IMR-90 (cell line): ENCODE measurements around the gene R3HDM2. TPM values are rescaled to one million over a fixed set of nuclear protein-coding genes. Genes with fewer than 3 reads are reported as not detected.

Experiments
- ATAC-seq: fragments of 200-7000 bp; cut with Tn5 transposase; 2 replicates; pipeline ENCODE4 v1.9.1; 2020; ENCODE audit warnings: low read depth, mild to moderate bottlenecking, moderate library complexity
- BruUV-seq: library from RNA; stranded (reverse); fragments of 400-500 nt; replicated peaks from 2 replicates; lab custom pipeline; 2021; lab: Mats Ljungman, UMichigan
- CTCF ChIA-PET: fragments of 300-600 bp; formaldehyde crosslinking; extraction: SDS; loops from one replicate; lab custom pipeline; 2021; ENCODE audit warnings: antibody characterized with exemption; lab: Yijun Ruan, JAX
- POLR2A ChIA-PET: fragments of 300-600 bp; sonication (Branson Sonifier 250); formaldehyde crosslinking; loops from one replicate; lab custom pipeline; 2022; ENCODE audit warnings: antibody characterized with exemption; ENCODE audit not compliant: unreplicated experiment; lab: Charles Lee
- DNase-seq: peaks from one replicate; pipeline ENCODE4 v3.0.0; 2013
- H2AFZ ChIP-seq: replicated peaks from 2 replicates; pipeline ENCODE3; 2013; ENCODE audit warnings: low read length, mild to moderate bottlenecking; ENCODE audit not compliant: poor library complexity
- H2AK5ac ChIP-seq: 2 replicates; pipeline ENCODE4 v1.6.1; 2013; ENCODE audit warnings: low read depth, low read length, inconsistent platforms
- H2AK9ac ChIP-seq: replicated peaks from 2 replicates; pipeline ENCODE3; 2013; ENCODE audit warnings: mild to moderate bottlenecking, low read depth, low read length, moderate library complexity; ENCODE audit not compliant: poor library complexity
- H2BK120ac ChIP-seq: 2 replicates; pipeline ENCODE4 v1.6.1; 2013; ENCODE audit warnings: low read depth, low read length, inconsistent platforms
- H2BK15ac ChIP-seq: 3 replicates; pipeline ENCODE4 v1.6.1; 2013; ENCODE audit warnings: low read depth, low read length, inconsistent platforms
- H2BK20ac ChIP-seq: 2 replicates; pipeline ENCODE4 v1.6.1; 2013; ENCODE audit warnings: low read depth, mild to moderate bottlenecking, inconsistent platforms, low read length, moderate library complexity
- H2BK5ac ChIP-seq: 2 replicates; pipeline ENCODE4 v1.6.1; 2013; ENCODE audit warnings: mild to moderate bottlenecking, low read depth, low read length, inconsistent platforms; ENCODE audit not compliant: poor library complexity, severe bottlenecking
- H3K14ac ChIP-seq: replicated peaks from 2 replicates; pipeline ENCODE4 v1.6.1; 2013; ENCODE audit warnings: low read depth, low read length, inconsistent platforms
- H3K18ac ChIP-seq: 2 replicates; pipeline ENCODE4 v1.6.1; 2013; ENCODE audit warnings: low read depth, low read length, control low read depth
- H3K23ac ChIP-seq: 2 replicates; pipeline ENCODE4 v1.6.1; 2013; ENCODE audit warnings: low read depth, low read length, inconsistent platforms
- H3K27ac ChIP-seq: 2 replicates; pipeline ENCODE4 v1.5.1; 2013; ENCODE audit warnings: mild to moderate bottlenecking, control low read depth, low read length; ENCODE audit not compliant: insufficient read depth
- H3K27me3 ChIP-seq: 2 replicates; pipeline ENCODE4 v1.6.1; 2013; ENCODE audit warnings: low read length; ENCODE audit not compliant: control insufficient read depth, insufficient read depth
- H3K36me3 ChIP-seq: 2 replicates; pipeline ENCODE4 v1.6.1; 2013; ENCODE audit warnings: low read length, mixed read lengths; ENCODE audit not compliant: control insufficient read depth, insufficient read depth
- H3K4ac ChIP-seq: 2 replicates; pipeline ENCODE4 v1.6.1; 2013; ENCODE audit warnings: low read depth, low read length, inconsistent platforms
- H3K4me1 ChIP-seq: 2 replicates; pipeline ENCODE4 v1.6.1; 2013; ENCODE audit warnings: low read length, mixed read lengths; ENCODE audit not compliant: control insufficient read depth, insufficient read depth
- H3K4me2 ChIP-seq: 2 replicates; pipeline ENCODE4 v1.6.1; 2013; ENCODE audit warnings: low read depth, mild to moderate bottlenecking, control low read depth, low read length, moderate library complexity
- H3K4me3 ChIP-seq: 2 replicates; pipeline ENCODE4 v1.5.1; 2013; ENCODE audit warnings: low read depth, mild to moderate bottlenecking, control low read depth, low read length, moderate library complexity; ENCODE audit not compliant: insufficient read depth
- H3K56ac ChIP-seq: 2 replicates; pipeline ENCODE4 v1.6.1; 2013; ENCODE audit warnings: low read length, inconsistent platforms; ENCODE audit not compliant: insufficient read depth; ENCODE audit errors: extremely low read depth
- H3K79me1 ChIP-seq, 2 experiments: 2 replicates each; pipeline ENCODE4 v1.6.1; 2013; ENCODE audit warnings: low read length in 2 of 2, inconsistent platforms in 1 of 2, low read depth in 1 of 2
- H3K9ac ChIP-seq: 2 replicates; pipeline ENCODE4 v1.6.1; 2013; ENCODE audit warnings: low read depth, low read length, control low read depth
- H3K9me1 ChIP-seq: 2 replicates; pipeline ENCODE4 v1.6.1; 2013; ENCODE audit warnings: low read length, inconsistent platforms; ENCODE audit not compliant: insufficient read depth
- H3K9me3 ChIP-seq: 2 replicates; pipeline ENCODE4 v1.6.1; 2013; ENCODE audit warnings: low read length; ENCODE audit not compliant: control insufficient read depth, insufficient read depth
- H4K20me1 ChIP-seq: 2 replicates; pipeline ENCODE4 v1.6.1; 2013; ENCODE audit warnings: low read length, inconsistent platforms; ENCODE audit not compliant: insufficient read depth
- H4K5ac ChIP-seq: 2 replicates; pipeline ENCODE4 v1.6.1; 2013; ENCODE audit warnings: mild to moderate bottlenecking, low read depth, low read length, control low read depth
- H4K8ac ChIP-seq, 2 experiments: 2 replicates each; pipeline ENCODE4 v1.6.1; 2013; ENCODE audit warnings: low read depth in 2 of 2, low read length in 2 of 2, control low read depth in 1 of 2, inconsistent platforms in 1 of 2
- H4K91ac ChIP-seq: 2 replicates; pipeline ENCODE4 v1.6.1; 2013; ENCODE audit warnings: low read depth, low read length, inconsistent platforms; ENCODE audit not compliant: insufficient read depth
- BHLHE40 ChIP-seq: fragments of 150-350 bp; IDR thresholded peaks from 2 replicates; pipeline ENCODE4 v1.6.1; 2016; ENCODE audit warnings: mild to moderate bottlenecking, low read depth, low read length
- CEBPB ChIP-seq: IDR thresholded peaks from 2 replicates; pipeline ENCODE4 v1.6.1; 2012; ENCODE audit warnings: low read depth, low read length, improper control_type of control experiment
- CHD1 ChIP-seq: IDR thresholded peaks from 2 replicates; pipeline ENCODE4 v1.6.1; 2012; ENCODE audit warnings: low read depth, low read length, improper control_type of control experiment
- CTCF ChIP-seq: conservative IDR thresholded peaks from 2 replicates; pipeline ENCODE4 v1.5.1; 2012; ENCODE audit warnings: mild to moderate bottlenecking, low read depth, low read length, improper control_type of control experiment
- ELK1 ChIP-seq: fragments of 150-350 bp; IDR thresholded peaks from 2 replicates; pipeline ENCODE4 v1.6.1; 2016; ENCODE audit warnings: low read depth, mild to moderate bottlenecking, low read length, moderate library complexity, borderline replicate concordance
- FOS ChIP-seq: fragments of 150-350 bp; IDR thresholded peaks from 2 replicates; pipeline ENCODE4 v1.6.1; 2016; ENCODE audit warnings: low read depth, low read length
- MAFK ChIP-seq: IDR thresholded peaks from 2 replicates; pipeline ENCODE4 v1.6.1; 2012; ENCODE audit warnings: low read depth, low read length, improper control_type of control experiment
- MAZ ChIP-seq: IDR thresholded peaks from 2 replicates; pipeline ENCODE4 v1.6.1; 2012; ENCODE audit warnings: low read depth, mild to moderate bottlenecking, low read length, improper control_type of control experiment, moderate library complexity, borderline replicate concordance
- MXI1 ChIP-seq: IDR thresholded peaks from 2 replicates; pipeline ENCODE4 v1.6.1; 2012; ENCODE audit warnings: low read depth, mild to moderate bottlenecking, low read length, moderate library complexity, borderline replicate concordance
- NFE2L2 ChIP-seq: fragments of 150-350 bp; IDR thresholded peaks from 2 replicates; pipeline ENCODE4 v1.6.1; 2016; ENCODE audit warnings: low read depth, mild to moderate bottlenecking, low read length
- POLR2A ChIP-seq: IDR thresholded peaks from 2 replicates; pipeline ENCODE4 v1.6.1; 2012; ENCODE audit warnings: mild to moderate bottlenecking, low read depth, low read length
- RAD21 ChIP-seq: IDR thresholded peaks from 2 replicates; pipeline ENCODE4 v1.6.1; 2012; ENCODE audit warnings: low read length, improper control_type of control experiment
- RCOR1 ChIP-seq: IDR thresholded peaks from 2 replicates; pipeline ENCODE4 v1.6.1; 2012; ENCODE audit warnings: mild to moderate bottlenecking, low read length, improper control_type of control experiment; ENCODE audit not compliant: insufficient replicate concordance
- SMC3 ChIP-seq: fragments of 150-350 bp; IDR thresholded peaks from 2 replicates; pipeline ENCODE4 v1.6.1; 2016; ENCODE audit warnings: low read depth, mild to moderate bottlenecking, antibody characterized with exemption, low read length, moderate library complexity
- USF2 ChIP-seq: fragments of 150-350 bp; IDR thresholded peaks from 2 replicates; pipeline ENCODE4 v1.6.1; 2017; ENCODE audit warnings: mild to moderate bottlenecking, antibody characterized with exemption, low read length, low read depth
- WGBS, 2 experiments: methylation state at CpG; one replicate each; pipeline versions ENCODE4 v1.1.5 to v1.1.7; 2013; ENCODE audit warnings: missing lambda C conversion rate in 2 of 2; ENCODE audit not compliant: insufficient read length in 1 of 2; ENCODE audit errors: extremely low coverage in 2 of 2; 5-methylcytosine and 5-hydroxymethylcytosine counted together
- dilution Hi-C: fragments of 300-500 bp; cut with HindIII; formaldehyde crosslinking; loops from one replicate; pipeline ENCODE4 v1.14.3; 2018; ENCODE audit warnings: low sequenced_read_pairs; ENCODE audit not compliant: unreplicated experiment
- in situ Hi-C: fragments of 300-500 bp; cut with MboI; formaldehyde crosslinking; loops from 3 replicates; pipeline ENCODE4 v1.14.3; 2019; ENCODE audit warnings: low sequenced_read_pairs, inconsistent platforms, mixed read lengths
- intact Hi-C: fragments of 100-400 bp; cut with micrococcal nuclease; formaldehyde crosslinking; loops from 2 replicates; pipeline ENCODE4 v1.10.0; 2022
- polyA plus RNA-seq, 3 experiments: library from polyadenylated mRNA; depleted of rRNA; stranded (reverse); fragments of >200 nt; gene quantifications; 2 replicates each; pipeline ENCODE4 v1.2.3, GENCODE V29; 2012; ENCODE audit warnings: low replicate concordance in 1 of 3
- total RNA-seq: library from RNA; depleted of rRNA; stranded (reverse); fragments of >200 nt; gene quantifications from 2 replicates; pipeline ENCODE4 v1.2.3, GENCODE V29; 2012

R3HDM2 gene
- total and polyA plus RNA-seq, 2 of the 4 experiments (the other 2 are of a cell fraction): 7.5 to 28.4 TPM

- H3K14ac ChIP-seq: no peak overlapping the region; the same call in 1 of the 2 replicates
- H4K91ac ChIP-seq: no peak overlapping the region
- no peak overlapping the region for H2AK5ac ChIP-seq
- DNase-seq: no peak
- H3K4me1 ChIP-seq: peaks cover 3% of the 10 kb centered on the region
- no peak overlapping the region for H3K4me3 ChIP-seq
- 0 out of 2 replicates have a peak overlapping the region, but pooled peaks have one; percentile 81 for H3K56ac ChIP-seq
- H3K9ac ChIP-seq: no peak overlapping the region
- no peaks in the 10 kb centered on the region; the same call in 1 of the 2 replicates for H4K20me1 ChIP-seq
- H2AK9ac ChIP-seq: no peak overlapping the region
- CTCF ChIA-PET: no interaction called here
- POLR2A ChIA-PET: interaction anchor here (0.7 kb wide), 1 partner anchor 119 kb away, joined by 4 read pairs; no protein-coding TSS in a partner anchor
- intact Hi-C loops (loop anchor here (5.0 kb wide), 1 partner anchor 124 kb away; no protein-coding TSS in a partner anchor), in situ Hi-C loops (no loop called here), dilution Hi-C loops (no loop called here)
- H3K18ac ChIP-seq: no peak overlapping the region
- H2BK20ac ChIP-seq: no peak overlapping the region
- 100% methylated on average over 2 of the region's 11 CpGs; no CpG with 5 or more reads in 1 of the 2 experiments for WGBS, 2 experiments
- H3K23ac ChIP-seq: peak overlapping the region; percentile 97; the same call in 1 of the 2 replicates
- no peak overlapping the region for H3K27ac ChIP-seq
- no peak for ATAC-seq
- BruUV-seq: no TSS peak
- no peak overlapping the region for H2AFZ ChIP-seq
- no peaks in the 10 kb centered on the region for H3K27me3 ChIP-seq
- peak overlapping the region; percentile 94 to 97 for H4K8ac ChIP-seq
- no peaks in the 10 kb centered on the region for H3K36me3 ChIP-seq
- 0 out of 2 replicates have a peak, but pooled peaks cover 3% of the 10 kb centered on the region for H3K9me1 ChIP-seq
- no peaks in the 10 kb centered on the region for H3K9me3 ChIP-seq
- H3K4ac ChIP-seq: no peak overlapping the region; the same call in 1 of the 2 replicates
- peak overlapping the region; percentile 92; the same call in 1 of the 2 replicates for H3K4me2 ChIP-seq
- H4K5ac ChIP-seq: peak overlapping the region; percentile 8; the same call in 1 of the 2 replicates
- H3K79me1 ChIP-seq: peaks cover 15 to 35% of the 10 kb centered on the region in 2 experiments
- no peak overlapping the region for H2BK120ac ChIP-seq
- H2BK15ac ChIP-seq: no peak overlapping the region
- no peak overlapping the region for H2BK5ac ChIP-seq
- TF ChIP-seq BHLHE40 (no peak), NFE2L2 (no peak), MAFK (no peak), CTCF (no peak), POLR2A (no peak), SMC3 (no peak), RAD21 (no peak), CEBPB (no peak), MXI1 (no peak), FOS (no peak), ELK1 (no peak), CHD1 (no peak), MAZ (no peak), USF2 (no peak), RCOR1 (no peak)
These were observed 878 bp upstream of the R3HDM2 start for GRCh38 chr12:57431654-57432188.
